ENCODE data around the gene RASA3.

DNA sequence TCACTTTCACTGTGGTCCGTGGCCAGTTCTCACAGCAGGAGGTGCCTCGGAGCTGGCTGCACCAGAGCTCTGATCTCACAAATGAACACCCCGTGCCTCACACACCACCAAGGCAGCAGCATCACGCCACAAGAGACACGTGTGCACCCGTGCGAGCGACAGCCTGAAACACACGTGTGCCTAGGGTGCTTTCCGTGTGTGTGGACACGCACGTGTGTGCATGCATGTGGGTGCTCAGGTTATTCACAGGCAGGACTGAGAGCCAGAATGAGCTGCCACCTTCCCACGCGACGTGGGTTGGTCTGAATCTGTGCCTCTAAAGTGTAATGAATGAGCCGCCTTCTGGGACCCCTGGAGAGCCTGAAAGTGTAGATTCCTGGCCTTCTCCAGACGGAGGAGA lies 90.9 kb downstream of the RASA3 start:
- TF ChIP-seq, protein P1, sequence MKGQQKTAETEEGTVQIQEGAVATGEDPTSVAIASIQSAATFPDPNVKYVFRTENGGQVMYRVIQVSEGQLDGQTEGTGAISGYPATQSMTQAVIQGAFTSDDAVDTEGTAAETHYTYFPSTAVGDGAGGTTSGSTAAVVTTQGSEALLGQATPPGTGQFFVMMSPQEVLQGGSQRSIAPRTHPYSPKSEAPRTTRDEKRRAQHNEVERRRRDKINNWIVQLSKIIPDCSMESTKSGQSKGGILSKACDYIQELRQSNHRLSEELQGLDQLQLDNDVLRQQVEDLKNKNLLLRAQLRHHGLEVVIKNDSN (CRISPR knock-in tag; IDR thresholded peaks at IDR 0.05), result no peak
- TF ChIP-seq, protein P2, sequence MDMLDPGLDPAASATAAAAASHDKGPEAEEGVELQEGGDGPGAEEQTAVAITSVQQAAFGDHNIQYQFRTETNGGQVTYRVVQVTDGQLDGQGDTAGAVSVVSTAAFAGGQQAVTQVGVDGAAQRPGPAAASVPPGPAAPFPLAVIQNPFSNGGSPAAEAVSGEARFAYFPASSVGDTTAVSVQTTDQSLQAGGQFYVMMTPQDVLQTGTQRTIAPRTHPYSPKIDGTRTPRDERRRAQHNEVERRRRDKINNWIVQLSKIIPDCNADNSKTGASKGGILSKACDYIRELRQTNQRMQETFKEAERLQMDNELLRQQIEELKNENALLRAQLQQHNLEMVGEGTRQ (CRISPR knock-in tag; IDR thresholded peaks at IDR 0.05), result no peak
